ENCODE data around the gene PTPN11.
A peak's percentile ranks its signal among the peaks of the same experiment; 100 is the strongest.
"Not testable (repeated sequence)": the region's sequence is repeated elsewhere in the genome, so short reads cannot be mapped to it uniquely, and the experiment has no call there.

PTPN11 gene

GRCh38 chr12:112409906-112410244 is 8.9 kb upstream of the PTPN11 start:
- Histone ChIP-seq H3K27ac (ENCODE audit: low read depth, low read length) (no peak overlapping the region), H3K27me3 (ENCODE audit: control insufficient read depth, insufficient read depth, low read length) (0 out of 2 replicates have a peak, but pooled peaks cover 2% of the 10 kb centered on the region), H3K4me3 (ENCODE audit: low read depth, low read length) (no peak overlapping the region), H3K9ac (ENCODE audit: low read length) (no peak overlapping the region), H3K4me1 (ENCODE audit: control insufficient read depth, insufficient read depth, low read length) (0 out of 2 replicates have a peak, but pooled peaks cover 5% of the 10 kb centered on the region), H3K9me3 (ENCODE audit: control insufficient read depth, insufficient read depth, low read depth, low read length) (no peaks in the 10 kb centered on the region), H3K36me3 (ENCODE audit: control insufficient read depth, insufficient read depth, low read length) (peaks cover 39% of the 10 kb centered on the region)

- no peak overlapping the region for H3K9ac ChIP-seq (ENCODE audit: low read length)
- no peaks in the 10 kb centered on the region for H3K4me1 ChIP-seq (ENCODE audit: control insufficient read depth, insufficient read depth, low read length)
- H3K4me3 ChIP-seq (ENCODE audit: low read depth, low read length), result no peak overlapping the region
- H3K9me3 ChIP-seq (ENCODE audit: control insufficient read depth, insufficient read depth, low read depth, low read length), result no peaks in the 10 kb centered on the region
- H3K36me3 ChIP-seq (ENCODE audit: control insufficient read depth, insufficient read depth, low read length), result no peaks in the 10 kb centered on the region
- H3K27me3 ChIP-seq (ENCODE audit: control insufficient read depth, insufficient read depth, low read length), result 0 out of 2 replicates have a peak, but pooled peaks cover 2% of the 10 kb centered on the region
- H3K27ac ChIP-seq (ENCODE audit: low read depth, low read length), result no peak overlapping the region
These were observed 4.7 kb upstream of the PTPN11 start for GRCh38 chr12:112413855-112414625.

- not testable (repeated sequence) for H3K9ac ChIP-seq (ENCODE audit: low read length); H3K9me3 ChIP-seq (ENCODE audit: control insufficient read depth, insufficient read depth, low read depth, low read length); H3K4me1 ChIP-seq (ENCODE audit: control insufficient read depth, insufficient read depth, low read length); H3K27ac ChIP-seq (ENCODE audit: low read depth, low read length); H3K27me3 ChIP-seq (ENCODE audit: control insufficient read depth, insufficient read depth, low read length); H3K36me3 ChIP-seq (ENCODE audit: control insufficient read depth, insufficient read depth, low read length); H3K4me3 ChIP-seq (ENCODE audit: low read depth, low read length)
These were observed 3.3 kb upstream of the PTPN11 start for GRCh38 chr12:112415457-112415856.

GRCh38 chr12:112418273-112418607 is 507 bp upstream of the PTPN11 start:
- Histone ChIP-seq H3K9me3 (ENCODE audit: control insufficient read depth, insufficient read depth, low read depth, low read length) (no peaks in the 10 kb centered on the region), H3K4me3 (ENCODE audit: low read depth, low read length) (peak overlapping the region; percentile 100), H3K27me3 (ENCODE audit: control insufficient read depth, insufficient read depth, low read length) (no peaks in the 10 kb centered on the region), H3K27ac (ENCODE audit: low read depth, low read length) (peak overlapping the region; percentile 99), H3K4me1 (ENCODE audit: control insufficient read depth, insufficient read depth, low read length) (peaks cover 5% of the 10 kb centered on the region; the same call in 1 of the 2 replicates), H3K36me3 (ENCODE audit: control insufficient read depth, insufficient read depth, low read length) (no peaks in the 10 kb centered on the region), H3K9ac (ENCODE audit: low read length) (peak overlapping the region; percentile 98)

GRCh38 chr12:112419297-112420133 is 768 bp downstream of the PTPN11 start:
- Histone ChIP-seq H3K27ac (ENCODE audit: low read depth, low read length) (peak overlapping the region; percentile 99), H3K9me3 (ENCODE audit: control insufficient read depth, insufficient read depth, low read depth, low read length) (no peaks in the 10 kb centered on the region), H3K36me3 (ENCODE audit: control insufficient read depth, insufficient read depth, low read length) (no peaks in the 10 kb centered on the region), H3K9ac (ENCODE audit: low read length) (peak overlapping the region; percentile 98), H3K27me3 (ENCODE audit: control insufficient read depth, insufficient read depth, low read length) (no peaks in the 10 kb centered on the region), H3K4me3 (ENCODE audit: low read depth, low read length) (peak overlapping the region; percentile 100), H3K4me1 (ENCODE audit: control insufficient read depth, insufficient read depth, low read length) (peaks cover 5% of the 10 kb centered on the region; the same call in 1 of the 2 replicates)

GRCh38 chr12:112420740-112421139 is 2.0 kb downstream of the PTPN11 start:
- H3K9ac ChIP-seq (ENCODE audit: low read length), result no peak overlapping the region
- H3K4me1 ChIP-seq (ENCODE audit: control insufficient read depth, insufficient read depth, low read length), result peaks cover 5% of the 10 kb centered on the region; the same call in 1 of the 2 replicates
- H3K9me3 ChIP-seq (ENCODE audit: control insufficient read depth, insufficient read depth, low read depth, low read length), result no peaks in the 10 kb centered on the region
- H3K27me3 ChIP-seq (ENCODE audit: control insufficient read depth, insufficient read depth, low read length), result no peaks in the 10 kb centered on the region
- H3K27ac ChIP-seq (ENCODE audit: low read depth, low read length), result no peak overlapping the region
- no peak overlapping the region for H3K4me3 ChIP-seq (ENCODE audit: low read depth, low read length)
- no peaks in the 10 kb centered on the region for H3K36me3 ChIP-seq (ENCODE audit: control insufficient read depth, insufficient read depth, low read length)

GRCh38 chr12:112421363-112421762 is 2.6 kb downstream of the PTPN11 start:
- H3K4me3 ChIP-seq (ENCODE audit: low read depth, low read length), result no peak overlapping the region
- no peaks in the 10 kb centered on the region for H3K36me3 ChIP-seq (ENCODE audit: control insufficient read depth, insufficient read depth, low read length)
- H3K27me3 ChIP-seq (ENCODE audit: control insufficient read depth, insufficient read depth, low read length), result no peaks in the 10 kb centered on the region
- H3K27ac ChIP-seq (ENCODE audit: low read depth, low read length), result no peak overlapping the region
- H3K9ac ChIP-seq (ENCODE audit: low read length), result no peak overlapping the region
- peaks cover 5% of the 10 kb centered on the region; the same call in 1 of the 2 replicates for H3K4me1 ChIP-seq (ENCODE audit: control insufficient read depth, insufficient read depth, low read length)
- H3K9me3 ChIP-seq (ENCODE audit: control insufficient read depth, insufficient read depth, low read depth, low read length), result no peaks in the 10 kb centered on the region

GRCh38 chr12:112422531-112422930 is 3.8 kb downstream of the PTPN11 start:
- Histone ChIP-seq H3K27ac (ENCODE audit: low read depth, low read length) (no peak overlapping the region), H3K9me3 (ENCODE audit: control insufficient read depth, insufficient read depth, low read depth, low read length) (no peaks in the 10 kb centered on the region), H3K4me1 (ENCODE audit: control insufficient read depth, insufficient read depth, low read length) (peaks cover 5% of the 10 kb centered on the region; the same call in 1 of the 2 replicates), H3K36me3 (ENCODE audit: control insufficient read depth, insufficient read depth, low read length) (no peaks in the 10 kb centered on the region), H3K4me3 (ENCODE audit: low read depth, low read length) (no peak overlapping the region), H3K9ac (ENCODE audit: low read length) (no peak overlapping the region), H3K27me3 (ENCODE audit: control insufficient read depth, insufficient read depth, low read length) (no peaks in the 10 kb centered on the region)

GRCh38 chr12:112424126-112424525 is 5.4 kb downstream of the PTPN11 start:
- Histone ChIP-seq H3K9ac (ENCODE audit: low read length) (no peak overlapping the region), H3K36me3 (ENCODE audit: control insufficient read depth, insufficient read depth, low read length) (no peaks in the 10 kb centered on the region; the same call in 1 of the 2 replicates), H3K27ac (ENCODE audit: low read depth, low read length) (no peak overlapping the region), H3K27me3 (ENCODE audit: control insufficient read depth, insufficient read depth, low read length) (no peaks in the 10 kb centered on the region), H3K4me3 (ENCODE audit: low read depth, low read length) (no peak overlapping the region), H3K4me1 (ENCODE audit: control insufficient read depth, insufficient read depth, low read length) (peaks cover 5% of the 10 kb centered on the region; the same call in 1 of the 2 replicates), H3K9me3 (ENCODE audit: control insufficient read depth, insufficient read depth, low read depth, low read length) (no peaks in the 10 kb centered on the region)

- no peaks in the 10 kb centered on the region; the same call in 1 of the 2 replicates for H3K36me3 ChIP-seq (ENCODE audit: control insufficient read depth, insufficient read depth, low read length)
- no peaks in the 10 kb centered on the region for H3K27me3 ChIP-seq (ENCODE audit: control insufficient read depth, insufficient read depth, low read length)
- no peaks in the 10 kb centered on the region for H3K9me3 ChIP-seq (ENCODE audit: control insufficient read depth, insufficient read depth, low read depth, low read length)
- no peak overlapping the region for H3K4me3 ChIP-seq (ENCODE audit: low read depth, low read length)
- no peaks in the 10 kb centered on the region for H3K4me1 ChIP-seq (ENCODE audit: control insufficient read depth, insufficient read depth, low read length)
- H3K27ac ChIP-seq (ENCODE audit: low read depth, low read length), result no peak overlapping the region
- H3K9ac ChIP-seq (ENCODE audit: low read length), result no peak overlapping the region
These were observed 7.0 kb downstream of the PTPN11 start for GRCh38 chr12:112425582-112426382.
